A549 (cell line): ENCODE results near the gene POC1A. TPM values are rescaled to one million over a fixed set of nuclear protein-coding genes. Genes with fewer than 3 reads are reported as not detected.

Experiments
- ATAC-seq, 2 experiments: fragments of 200-7000 bp in 1 of 2; fragments of >200 bp in 1 of 2; cut with Nextera tagmentation in 1 of 2; cut with Tn5 transposase in 1 of 2; 3 replicates each; pipeline versions ENCODE4 v1.8.0 to v1.9.1; 2018 to 2020; ENCODE audit warnings: mild to moderate bottlenecking in 1 of 2, moderate library complexity in 1 of 2
- CTCF ChIA-PET: fragments of 300-600 bp; sonication (Branson Sonifier 250); formaldehyde crosslinking; extraction: SDS; loops from one replicate; lab custom pipeline; 2021; ENCODE audit warnings: antibody characterized with exemption, inconsistent platforms; lab: Yijun Ruan, JAX
- POLR2A ChIA-PET: fragments of 350-600 bp; formaldehyde crosslinking; extraction: SDS; loops from one replicate; lab custom pipeline; 2021; ENCODE audit warnings: antibody characterized with exemption, inconsistent platforms; lab: Yijun Ruan, JAX
- DNase-seq, 2 experiments: peaks; one replicate each; pipeline versions ENCODE4 v3.0.0 to v3.0.0-alpha.2; 2011 to 2016; ENCODE audit warnings: low read depth in 1 of 2, low spot score in 1 of 2
- FAIRE-seq: peaks from 2 replicates; lab custom pipeline; 2011; peaks lifted over from hg19 to GRCh38; lab: Jason Lieb, UNC
- H3K27ac ChIP-seq, 2 experiments: fragments of >200 bp; sonication (Bioruptor Twin); formaldehyde crosslinking; 3 replicates each; pipeline ENCODE4 v1.5.1; 2016 to 2017
- H3K4me1 ChIP-seq: fragments of >200 bp; sonication (Bioruptor Twin); formaldehyde crosslinking; 3 replicates; pipeline ENCODE4 v1.6.1; 2016
- H3K4me2 ChIP-seq: fragments of >200 bp; sonication (Bioruptor Twin); formaldehyde crosslinking; 3 replicates; pipeline ENCODE4 v1.6.1; 2016
- H3K4me3 ChIP-seq: fragments of >200 bp; sonication (Bioruptor Twin); formaldehyde crosslinking; 3 replicates; pipeline ENCODE4 v1.5.1; 2016
- H3K9me3 ChIP-seq: fragments of >200 bp; sonication (Bioruptor Twin); formaldehyde crosslinking; 3 replicates; pipeline ENCODE4 v1.6.1; 2016
- EHF ChIP-seq: fragments of 250-450 bp; sonication (Bioruptor Pico); IDR thresholded peaks from 2 replicates; pipeline ENCODE4 v1.5.0; 2020; ENCODE audit warnings: mild to moderate bottlenecking
- ELK1 ChIP-seq: fragments of 150-350 bp; IDR thresholded peaks from 2 replicates; pipeline ENCODE4 v1.6.1; 2014; ENCODE audit warnings: low read depth, mild to moderate bottlenecking, low read length
- FOSL2 ChIP-seq, 2 experiments: fragments of 450-650 bp in 1 of 2; fragments of >200 bp in 1 of 2; sonication (Bioruptor Twin) in 1 of 2; formaldehyde crosslinking; IDR thresholded peaks; 2 replicates each; pipeline versions ENCODE4 v1.5.0 to v1.6.1; 2016 to 2020; ENCODE audit warnings: mild to moderate bottlenecking in 1 of 2, moderate library complexity in 1 of 2
- GATA3 ChIP-seq: IDR thresholded peaks from 2 replicates; pipeline ENCODE4 v1.6.1; 2012; ENCODE audit warnings: borderline replicate concordance
- HDAC2 ChIP-seq: fragments of 200-600 bp; sonication (generic); IDR thresholded peaks from 2 replicates; pipeline ENCODE4 v1.6.1; 2016
- HEYL ChIP-seq: fragments of 250-450 bp; sonication (Bioruptor Pico); IDR thresholded peaks from 2 replicates; pipeline ENCODE4 v1.8.0; 2021; ENCODE audit warnings: mild to moderate bottlenecking, moderate library complexity
- HMGXB4 ChIP-seq: fragments of 250-450 bp; sonication (Bioruptor Pico); IDR thresholded peaks from 2 replicates; pipeline ENCODE4 v1.5.0; 2021; ENCODE audit warnings: mild to moderate bottlenecking, moderate library complexity, borderline replicate concordance
- HOXB5 ChIP-seq: fragments of 250-450 bp; sonication (Bioruptor Pico); IDR thresholded peaks from 2 replicates; pipeline ENCODE4 v1.5.0; 2020; ENCODE audit warnings: mild to moderate bottlenecking, moderate library complexity
- JUN ChIP-seq, 2 experiments: fragments of >200 bp; sonication (Bioruptor Twin); formaldehyde crosslinking; IDR thresholded peaks; 2 replicates in 1 of 2; 3 replicates in 1 of 2; pipeline ENCODE4 v1.6.1; 2016 to 2017
- JUNB ChIP-seq: fragments of >200 bp; sonication (Bioruptor Twin); formaldehyde crosslinking; IDR thresholded peaks from 2 replicates; pipeline ENCODE4 v1.6.1; 2016
- MYC ChIP-seq: IDR thresholded peaks from 2 replicates; pipeline ENCODE4 v1.6.1; 2012; ENCODE audit warnings: mild to moderate bottlenecking, inconsistent platforms, low read length, improper control_type of control experiment, borderline replicate concordance
- NR3C1 ChIP-seq: fragments of >200 bp; sonication (Bioruptor Twin); formaldehyde crosslinking; IDR thresholded peaks from 3 replicates; pipeline ENCODE4 v1.6.1; 2017
- RARB ChIP-seq: fragments of 250-450 bp; sonication (Bioruptor Pico); IDR thresholded peaks from 2 replicates; pipeline ENCODE4 v1.8.0; 2021; ENCODE audit warnings: mild to moderate bottlenecking, moderate library complexity
- SREBF2 ChIP-seq: fragments of 450-650 bp; IDR thresholded peaks from 2 replicates; pipeline ENCODE4 v1.6.1; 2014; ENCODE audit warnings: mild to moderate bottlenecking, moderate library complexity
- TP53 ChIP-seq: fragments of 250-450 bp; sonication (Bioruptor Pico); IDR thresholded peaks from 2 replicates; pipeline ENCODE4 v1.5.0; 2021; ENCODE audit warnings: mild to moderate bottlenecking, moderate library complexity
- WGBS: methylation state at CpG from one replicate; pipeline ENCODE4 v1.1.6; 2017; ENCODE audit errors: missing lambda C conversion rate; 5-methylcytosine and 5-hydroxymethylcytosine counted together
- polyA plus RNA-seq, 4 experiments: library from polyadenylated mRNA; depleted of rRNA in 3 of 4; stranded (reverse); fragments of >200 nt; fragmentation: RNase III in 1 of 4; extraction: RNeasy Plus Mini Kit Qiagen cat#74134 plus additional on column Dnase treatment in 1 of 4; gene quantifications; 2 replicates in 3 of 4; 3 replicates in 1 of 4; pipeline ENCODE4 v1.2.3, GENCODE V29; 2011 to 2017
- TF ChIP-seq, protein P1 (sequence below): IDR thresholded peaks from 2 replicates; pipeline ENCODE4 v1.6.1; 2012; ENCODE audit warnings: low read depth, borderline replicate concordance

The POC1A gene
- polyA plus RNA-seq, 2 of the 4 experiments (the other 2 are of a cell fraction), result 9.4 to 14.1 TPM

GRCh38 chr3:52063026-52063723, 91.0 kb downstream of the POC1A start:
- ATAC-seq (0 out of 6 replicates have a peak, but pooled peaks of 1 of the 2 experiments have one; percentile 20), FAIRE-seq (no peak)
- POLR2A ChIA-PET, result no interaction called here
- peak overlapping the region in 1 of 2 experiments; percentile 42; a peak in 1 of 6 replicates for H3K27ac ChIP-seq
- H3K9me3 ChIP-seq, result no peaks in the 10 kb centered on the region
- TF ChIP-seq TP53 (CRISPR knock-in tag) (no peak), ELK1 (no peak), FOSL2 (IDR thresholded peaks at IDR 0.05) (no peak), FOSL2 (CRISPR knock-in tag; IDR thresholded peaks at IDR 0.05) (no peak), EHF (CRISPR knock-in tag) (no peak), GATA3 (no peak), JUNB (no peak), SREBF2 (no peak), NR3C1 (no peak), MYC (no peak), HDAC2 (no peak), JUN (IDR thresholded peaks at IDR 0.05) (no peak), RARB (CRISPR knock-in tag) (no peak), HOXB5 (CRISPR knock-in tag) (no peak), HEYL (CRISPR knock-in tag) (no peak)
- TF ChIP-seq, protein P1, sequence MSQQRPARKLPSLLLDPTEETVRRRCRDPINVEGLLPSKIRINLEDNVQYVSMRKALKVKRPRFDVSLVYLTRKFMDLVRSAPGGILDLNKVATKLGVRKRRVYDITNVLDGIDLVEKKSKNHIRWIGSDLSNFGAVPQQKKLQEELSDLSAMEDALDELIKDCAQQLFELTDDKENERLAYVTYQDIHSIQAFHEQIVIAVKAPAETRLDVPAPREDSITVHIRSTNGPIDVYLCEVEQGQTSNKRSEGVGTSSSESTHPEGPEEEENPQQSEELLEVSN, result no peak
- TF ChIP-seq, all 56 proteins: peak for 0
- H3K4me2 ChIP-seq, result no peak overlapping the region
- H3K4me1 ChIP-seq, result peaks cover 8% of the 10 kb centered on the region
- H3K4me3 ChIP-seq, result no peak overlapping the region
- no peak for DNase-seq
- WGBS, result 80% methylated on average over 11 of the region's 14 CpGs
- CTCF ChIA-PET, result interaction anchor here (1.0 to 1.9 kb wide), 3 partner anchors 9 to 61 kb away, joined by 3 to 6 read pairs (median 3); no protein-coding TSS in a partner anchor

DNA sequence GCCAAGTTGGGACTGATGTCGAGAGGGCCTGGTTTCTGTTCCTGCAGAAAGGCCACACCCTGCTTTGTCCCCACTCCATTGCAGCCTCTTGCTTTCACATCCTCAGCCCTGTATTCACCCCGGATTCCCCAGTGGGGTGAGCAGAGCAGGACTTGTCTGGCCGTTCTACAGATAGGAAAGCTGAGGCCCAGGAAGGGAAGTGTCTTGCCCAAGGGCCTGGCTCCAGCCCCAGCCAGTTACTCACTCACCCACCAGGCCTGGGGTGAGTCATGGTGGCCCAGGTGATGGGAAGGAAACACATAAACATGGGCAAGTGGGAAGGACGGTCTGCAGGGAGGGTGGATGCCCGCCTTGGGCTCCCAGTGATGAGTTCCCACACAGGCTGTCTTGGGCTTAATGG, 91.7 kb downstream of the POC1A start:
- ChIA-PET POLR2A (no interaction called here), CTCF (interaction anchor here (0.7 to 1.9 kb wide), 4 partner anchors 9 to 60 kb away, joined by 3 to 6 read pairs (median 3); no protein-coding TSS in a partner anchor)

More for the DNA sequence above, 91.7 kb downstream of the POC1A start:
- peaks cover 12% of the 10 kb centered on the region for H3K4me1 ChIP-seq
- DNase-seq, result peak; percentile 58 to 70
- H3K9me3 ChIP-seq, result no peaks in the 10 kb centered on the region
- no peak overlapping the region for H3K4me3 ChIP-seq
- H3K27ac ChIP-seq, result peak overlapping the region in 1 of 2 experiments; percentile 57; a peak in 1 of 6 replicates
- WGBS, result 42% methylated on average over 5 of the region's 5 CpGs
- TF ChIP-seq FOSL2 (IDR thresholded peaks at IDR 0.05) (no peak), FOSL2 (CRISPR knock-in tag; IDR thresholded peaks at IDR 0.05) (peak; percentile 86), HMGXB4 (CRISPR knock-in tag) (no peak)
- peak; percentile 74 to 78 for ATAC-seq
- H3K4me2 ChIP-seq, result no peak overlapping the region
- no peak for FAIRE-seq
